ENCODE data around the gene SLC66A3.
A peak's percentile ranks its signal among the peaks of the same experiment; 100 is the strongest.

Gene SLC66A3
- 33.0 to 48.5 reads per million in 2 donors for total RNA-seq

- DNase-seq = no peak
Measured at GRCh38 chr2:11155381-11156035, at the start of gene SLC66A3. Gene SLC66A3, plus strand, starts transcription at chr2:11155467. Its CDS starts 80 bp downstream, at chr2:11155547.

GRCh38 chr2:11109002-11109401, 46.3 kb upstream of the SLC66A3 start:
- no peak for DNase-seq

- DNase-seq = no peak
Measured at GRCh38 chr2:11112870-11113428, 42.3 kb upstream of the SLC66A3 start.

GRCh38 chr2:11117776-11118175, 37.5 kb upstream of the SLC66A3 start:
- no peak for DNase-seq

GRCh38 chr2:11118761-11119160, 36.5 kb upstream of the SLC66A3 start:
- DNase-seq = no peak

- DNase-seq = no peak
Measured at GRCh38 chr2:11121099-11121822, 34.0 kb upstream of the SLC66A3 start.

GRCh38 chr2:11121823-11122155, 33.5 kb upstream of the SLC66A3 start:
- no peak for DNase-seq

- DNase-seq = no peak
Measured at GRCh38 chr2:11122380-11122779, 32.9 kb upstream of the SLC66A3 start.

GRCh38 chr2:11123001-11123809, 32.1 kb upstream of the SLC66A3 start:
- no peak for DNase-seq

- DNase-seq = no peak
Measured at GRCh38 chr2:11123856-11124759, 31.2 kb upstream of the SLC66A3 start.

GRCh38 chr2:11124760-11125068, 30.6 kb upstream of the SLC66A3 start:
- no peak for DNase-seq

- DNase-seq = no peak
Measured at GRCh38 chr2:11127761-11128160, 27.5 kb upstream of the SLC66A3 start.

- no peak for DNase-seq
Measured at GRCh38 chr2:11128243-11128951, 26.9 kb upstream of the SLC66A3 start.

GRCh38 chr2:11129598-11130449, 25.4 kb upstream of the SLC66A3 start:
- peak; percentile 51 for DNase-seq

- DNase-seq = no peak
Measured at GRCh38 chr2:11131166-11131920, 23.9 kb upstream of the SLC66A3 start.

- DNase-seq = no peak
Measured at GRCh38 chr2:11132036-11132671, 23.1 kb upstream of the SLC66A3 start.

- no peak for DNase-seq
Measured at GRCh38 chr2:11133238-11133935, 21.9 kb upstream of the SLC66A3 start.

- no peak for DNase-seq
Measured at GRCh38 chr2:11133936-11134320, 21.3 kb upstream of the SLC66A3 start.

GRCh38 chr2:11134349-11134748, 20.9 kb upstream of the SLC66A3 start:
- no peak for DNase-seq
